Esophagus muscularis mucosa (tissue), 4 donors: ENCODE data around the gene ERN1.

Source experiments
- CTCF ChIP-seq, 3 experiments: fragments of 200-600 bp in 2 of 3; fragments of 450-650 bp in 1 of 3; sonication (generic) in 2 of 3; IDR thresholded peaks; one replicate each; pipeline ENCODE4 v1.5.1; 2017 to 2019; ENCODE audit warnings: antibody characterized with exemption in 3 of 3, mild to moderate bottlenecking in 2 of 3, moderate library complexity in 1 of 3
- EP300 ChIP-seq: sonication (generic); formaldehyde crosslinking; IDR thresholded peaks from one replicate; pipeline ENCODE4 v1.6.1; 2017; ENCODE audit warnings: antibody characterized with exemption
- POLR2A ChIP-seq: fragments of 450-650 bp; IDR thresholded peaks from one replicate; pipeline ENCODE4 v1.6.1; 2017; ENCODE audit warnings: antibody characterized with exemption, moderate library complexity, mild to moderate bottlenecking, low read depth
- POLR2AphosphoS5 ChIP-seq, 2 donors: sonication (generic); formaldehyde crosslinking; IDR thresholded peaks; one replicate each; pipeline ENCODE4 v1.6.1; 2017; ENCODE audit warnings: antibody characterized with exemption in 2 of 2

- no peak for TF ChIP-seq EP300
- TF ChIP-seq POLR2AphosphoS5 (IDR thresholded peaks at IDR 0.05) = no peak
- no peak for TF ChIP-seq POLR2A
- no peak for TF ChIP-seq CTCF (IDR thresholded peaks at IDR 0.05)
Measured at GRCh38 chr17:64087252-64088005, 42.5 kb downstream of the ERN1 start.
